OCI-LY1 (cell line): ENCODE measurements around the gene ANLN.

Experiments
- H2AFZ ChIP-seq: fragments of 200-600 bp; sonication (generic), shearing (Covaris generic); 2 replicates; pipeline ENCODE4 v1.6.0; 2014; ENCODE audit warnings: antibody characterized with exemption, mild to moderate bottlenecking, low read length
- H3F3A ChIP-seq: fragments of 200-600 bp; sonication (generic), shearing (Covaris generic); 2 replicates; pipeline ENCODE4 v1.6.0; 2014; ENCODE audit warnings: mild to moderate bottlenecking, antibody characterized with exemption, low read length, moderate library complexity; ENCODE audit not compliant: insufficient read depth
- H3K27ac ChIP-seq: fragments of 200-600 bp; sonication (generic); 2 replicates; pipeline ENCODE4 v1.5.1; 2014; ENCODE audit warnings: low read length, mixed run types, mild to moderate bottlenecking, low read depth; ENCODE audit not compliant: poor library complexity, severe bottlenecking
- H3K27me3 ChIP-seq: fragments of 200-600 bp; sonication (generic); 2 replicates; pipeline ENCODE4 v1.6.0; 2014; ENCODE audit warnings: antibody characterized with exemption, mild to moderate bottlenecking, low read length, moderate library complexity; ENCODE audit not compliant: insufficient read depth
- H3K36me3 ChIP-seq: fragments of 200-600 bp; sonication (generic); 2 replicates; pipeline ENCODE4 v1.6.1; 2014; ENCODE audit warnings: mild to moderate bottlenecking, antibody characterized with exemption, low read length, moderate library complexity, mixed read lengths; ENCODE audit not compliant: insufficient read depth
- H3K4me1 ChIP-seq: fragments of 200-600 bp; sonication (generic); 2 replicates; pipeline ENCODE4 v1.5.1; 2014; ENCODE audit warnings: mild to moderate bottlenecking, low read length, moderate library complexity; ENCODE audit not compliant: insufficient read depth, severe bottlenecking
- H3K4me2 ChIP-seq: fragments of 200-600 bp; sonication (generic), shearing (Covaris generic); 2 replicates; pipeline ENCODE4 v1.6.1; 2014; ENCODE audit warnings: low read length
- H3K4me3 ChIP-seq: fragments of 200-600 bp; sonication (generic); 2 replicates; pipeline ENCODE4 v1.5.1; 2014; ENCODE audit warnings: low read length, low read depth, mild to moderate bottlenecking, mixed read lengths; ENCODE audit not compliant: poor library complexity, severe bottlenecking
- H3K79me2 ChIP-seq: fragments of 200-600 bp; shearing (Covaris generic); 2 replicates; pipeline ENCODE4 v1.6.1; 2016; ENCODE audit warnings: mixed run types, low read length, mixed read lengths; ENCODE audit not compliant: insufficient read depth
- H3K9ac ChIP-seq: fragments of 200-600 bp; sonication (generic), shearing (Covaris generic); 2 replicates; pipeline ENCODE4 v1.6.1; 2014; ENCODE audit warnings: mild to moderate bottlenecking, low read length, mixed read lengths
- H3K9me2 ChIP-seq: fragments of 200-600 bp; sonication (generic), shearing (Covaris generic); 2 replicates; pipeline ENCODE4 v1.6.1; 2014; ENCODE audit warnings: low read depth, mild to moderate bottlenecking, low read length, mixed read lengths
- H3K9me3 ChIP-seq: fragments of 200-600 bp; shearing (Covaris generic); 2 replicates; pipeline ENCODE4 v1.6.1; 2014; ENCODE audit warnings: low read length, mixed read lengths
- H4K20me1 ChIP-seq: fragments of 200-600 bp; sonication (generic), shearing (Covaris generic); 2 replicates; pipeline ENCODE4 v1.6.0; 2016; ENCODE audit warnings: mild to moderate bottlenecking, low read length; ENCODE audit not compliant: insufficient read depth
- CTCF ChIP-seq: fragments of 200-600 bp; sonication (generic), shearing (Covaris generic); IDR thresholded peaks from 2 replicates; pipeline ENCODE4 v1.5.1; 2017; ENCODE audit warnings: mild to moderate bottlenecking, antibody characterized with exemption, low read length, moderate library complexity, mixed read lengths
- EZH2 ChIP-seq: fragments of 200-600 bp; sonication (generic), shearing (Covaris generic); IDR thresholded peaks from 2 replicates; pipeline ENCODE4 v1.8.0; 2017; ENCODE audit warnings: borderline replicate concordance, mixed run types, mild to moderate bottlenecking, antibody characterized with exemption, low read length, moderate library complexity, mixed read lengths

The ANLN gene

GRCh38 chr7:36367561-36368077 lies 22.0 kb upstream of the ANLN start:
- TF ChIP-seq CTCF (no peak), EZH2 (no peak)
- Histone ChIP-seq H3K9ac (peak overlapping the region; percentile 63), H3K79me2 (no peaks in the 10 kb centered on the region), H3K4me3 (peak overlapping the region; percentile 62), H3K9me2 (no peaks in the 10 kb centered on the region), H2AFZ (peak overlapping the region; percentile 99), H4K20me1 (no peaks in the 10 kb centered on the region), H3K9me3 (no peaks in the 10 kb centered on the region), H3F3A (no peaks in the 10 kb centered on the region), H3K36me3 (no peaks in the 10 kb centered on the region), H3K4me1 (peaks cover 11% of the 10 kb centered on the region), H3K4me2 (peak overlapping the region; percentile 96), H3K27me3 (no peaks in the 10 kb centered on the region), H3K27ac (no peak overlapping the region)

- no peaks in the 10 kb centered on the region for H4K20me1 ChIP-seq
- no peak overlapping the region for H3K4me2 ChIP-seq
- no peaks in the 10 kb centered on the region for H3K27me3 ChIP-seq
- peaks cover 11% of the 10 kb centered on the region for H3K4me1 ChIP-seq
- no peaks in the 10 kb centered on the region for H3F3A ChIP-seq
- H3K36me3 ChIP-seq, result no peaks in the 10 kb centered on the region
- no peaks in the 10 kb centered on the region for H3K9me2 ChIP-seq
- H3K79me2 ChIP-seq, result no peaks in the 10 kb centered on the region
- no peak overlapping the region for H3K9ac ChIP-seq
- TF ChIP-seq EZH2 (no peak), CTCF (no peak)
- H3K27ac ChIP-seq, result no peak overlapping the region
- H3K9me3 ChIP-seq, result no peaks in the 10 kb centered on the region
- no peak overlapping the region for H2AFZ ChIP-seq
- H3K4me3 ChIP-seq, result no peak overlapping the region
Observed at GRCh38 chr7:36368496-36368895, 21.2 kb upstream of the ANLN start.

- H3K9me2 ChIP-seq, result no peaks in the 10 kb centered on the region
- no peaks in the 10 kb centered on the region for H3F3A ChIP-seq
- H3K4me3 ChIP-seq, result no peak overlapping the region
- H3K27me3 ChIP-seq, result no peaks in the 10 kb centered on the region
- no peaks in the 10 kb centered on the region for H3K36me3 ChIP-seq
- TF ChIP-seq CTCF (no peak), EZH2 (no peak)
- no peak overlapping the region for H3K9ac ChIP-seq
- no peaks in the 10 kb centered on the region for H3K79me2 ChIP-seq
- no peak overlapping the region for H3K27ac ChIP-seq
- H3K9me3 ChIP-seq, result no peaks in the 10 kb centered on the region
- no peaks in the 10 kb centered on the region for H4K20me1 ChIP-seq
- no peak overlapping the region for H2AFZ ChIP-seq
- peaks cover 11% of the 10 kb centered on the region for H3K4me1 ChIP-seq
- no peak overlapping the region for H3K4me2 ChIP-seq
Observed at GRCh38 chr7:36369171-36369570, 20.5 kb upstream of the ANLN start.
